ENCODE data around the gene PURB.
A peak's percentile ranks its signal among the peaks of the same experiment; 100 is the strongest.

GRCh38 chr7:44921607-44922350, 36.4 kb upstream of the PURB start:
- peak; percentile 84 for TF ChIP-seq CTCF (IDR thresholded peaks at IDR 0.05; ENCODE audit: insufficient read depth, low read length)
- TF ChIP-seq POLR2AphosphoS5 (IDR thresholded peaks at IDR 0.05; ENCODE audit: low read depth) = no peak

All from HL-60 (cell line).